ENCODE results near the gene PCDHB7.
"Not testable (repeated sequence)": the region's sequence is repeated elsewhere in the genome, so short reads cannot be mapped to it uniquely, and the experiment has no call there.

PCDHB7 gene

DNA sequence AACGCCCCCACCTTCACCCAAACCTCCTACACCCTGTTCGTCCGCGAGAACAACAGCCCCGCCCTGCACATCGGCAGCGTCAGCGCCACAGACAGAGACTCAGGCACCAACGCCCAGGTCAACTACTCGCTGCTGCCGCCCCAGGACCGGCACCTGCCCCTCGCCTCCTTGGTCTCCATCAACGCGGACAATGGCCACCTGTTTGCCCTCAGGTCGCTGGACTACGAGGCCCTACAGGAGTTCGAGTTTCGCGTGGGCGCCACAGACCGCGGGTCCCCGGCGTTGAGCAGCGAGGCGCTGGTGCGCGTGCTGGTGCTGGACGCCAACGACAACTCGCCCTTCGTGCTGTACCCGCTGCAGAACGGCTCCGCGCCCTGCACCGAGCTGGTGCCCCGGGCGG, 52.4 kb downstream of the PCDHB7 start:
- DNase-seq (ENCODE audit: low spot score), result not testable (repeated sequence)

DNA sequence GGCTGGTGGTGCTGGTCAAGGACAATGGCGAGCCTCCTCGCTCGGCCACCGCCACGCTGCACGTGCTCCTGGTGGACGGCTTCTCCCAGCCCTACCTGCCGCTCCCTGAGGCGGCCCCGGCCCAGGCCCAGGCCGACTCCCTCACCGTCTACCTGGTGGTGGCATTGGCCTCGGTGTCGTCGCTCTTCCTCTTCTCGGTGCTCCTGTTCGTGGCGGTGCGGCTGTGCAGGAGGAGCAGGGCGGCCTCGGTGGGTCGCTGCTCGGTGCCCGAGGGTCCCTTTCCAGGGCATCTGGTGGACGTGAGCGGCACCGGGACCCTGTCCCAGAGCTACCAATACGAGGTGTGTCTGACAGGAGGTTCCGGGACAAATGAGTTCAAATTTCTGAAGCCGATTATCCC, 53.0 kb downstream of the PCDHB7 start:
- DNase-seq (ENCODE audit: low spot score), result not testable (repeated sequence)
